H9 (cell line): ENCODE results near the gene CAMTA1. TPM values are rescaled to one million over a fixed set of nuclear protein-coding genes. Genes with fewer than 3 reads are reported as not detected.

Experiments used
- DNase-seq: peaks from one replicate; pipeline ENCODE4 v3.0.0-alpha.2; 2017
- H2AFZ ChIP-seq: one replicate; pipeline ENCODE4 v1.6.1; 2013; ENCODE audit warnings: mild to moderate bottlenecking, low read length, control low read depth, moderate library complexity
- H2AK5ac ChIP-seq: 2 replicates; pipeline ENCODE4 v1.6.1; 2013; ENCODE audit warnings: low read length, control low read depth, mixed read lengths; ENCODE audit not compliant: insufficient read length
- H2BK120ac ChIP-seq: one replicate; pipeline ENCODE4 v1.6.1; 2013; ENCODE audit warnings: low read depth, mild to moderate bottlenecking, low read length, control low read depth, inconsistent platforms; ENCODE audit not compliant: poor library complexity, severe bottlenecking
- H2BK12ac ChIP-seq: 2 replicates; pipeline ENCODE4 v1.6.1; 2013; ENCODE audit warnings: low read length, control low read depth, mixed read lengths, low read depth; ENCODE audit not compliant: insufficient read length
- H2BK15ac ChIP-seq: 2 replicates; pipeline ENCODE4 v1.6.1; 2013; ENCODE audit warnings: low read depth, low read length, control low read depth
- H2BK20ac ChIP-seq: one replicate; pipeline ENCODE4 v1.6.1; 2013; ENCODE audit warnings: low read depth, mild to moderate bottlenecking, low read length, control low read depth, inconsistent platforms; ENCODE audit not compliant: poor library complexity, severe bottlenecking
- H2BK5ac ChIP-seq: 2 replicates; pipeline ENCODE4 v1.6.1; 2013; ENCODE audit warnings: low read length, control low read depth, mixed read lengths; ENCODE audit not compliant: insufficient read length
- H3K14ac ChIP-seq: 2 replicates; pipeline ENCODE4 v1.6.1; 2013; ENCODE audit warnings: low read length, control low read depth; ENCODE audit not compliant: insufficient read depth
- H3K18ac ChIP-seq: 2 replicates; pipeline ENCODE4 v1.6.1; 2013; ENCODE audit warnings: low read depth, mild to moderate bottlenecking, mixed read lengths, low read length, control low read depth; ENCODE audit not compliant: insufficient read length
- H3K23ac ChIP-seq: 2 replicates; pipeline ENCODE4 v1.6.1; 2013; ENCODE audit warnings: low read length, control low read depth, mixed read lengths, low read depth; ENCODE audit not compliant: insufficient read length
- H3K23me2 ChIP-seq: 2 replicates; pipeline ENCODE4 v1.6.1; 2013; ENCODE audit warnings: low read depth, mild to moderate bottlenecking, mixed read lengths, low read length, control low read depth; ENCODE audit not compliant: insufficient read length, poor library complexity, severe bottlenecking
- H3K27ac ChIP-seq: 2 replicates; pipeline ENCODE4 v1.5.1; 2013; ENCODE audit warnings: low read length, control low read depth, mixed read lengths, low read depth; ENCODE audit not compliant: insufficient read length
- H3K27me3 ChIP-seq: 2 replicates; pipeline ENCODE4 v1.6.1; 2013; ENCODE audit warnings: low read length, control low read depth, inconsistent platforms; ENCODE audit not compliant: insufficient read depth
- H3K4ac ChIP-seq: 2 replicates; pipeline ENCODE4 v1.6.1; 2013; ENCODE audit warnings: low read depth, mild to moderate bottlenecking, control low read depth, inconsistent platforms, low read length, moderate library complexity
- H3K4me1 ChIP-seq: 2 replicates; pipeline ENCODE4 v1.6.1; 2013; ENCODE audit warnings: low read length, control low read depth, inconsistent platforms; ENCODE audit not compliant: insufficient read depth
- H3K4me2 ChIP-seq: 2 replicates; pipeline ENCODE4 v1.6.1; 2013; ENCODE audit warnings: low read length, control low read depth, mixed read lengths; ENCODE audit not compliant: insufficient read length, insufficient read depth
- H3K56ac ChIP-seq: 2 replicates; pipeline ENCODE4 v1.6.1; 2013; ENCODE audit warnings: low read depth, mild to moderate bottlenecking, mixed read lengths, low read length, control low read depth; ENCODE audit not compliant: insufficient read length
- H3K79me1 ChIP-seq: 2 replicates; pipeline ENCODE4 v1.6.1; 2013; ENCODE audit warnings: low read depth, mild to moderate bottlenecking, moderate library complexity, low read length, control low read depth, inconsistent platforms; ENCODE audit not compliant: insufficient read depth, poor library complexity, severe bottlenecking
- H3K79me2 ChIP-seq: 2 replicates; pipeline ENCODE4 v1.6.1; 2013; ENCODE audit warnings: low read length, control low read depth, inconsistent platforms; ENCODE audit not compliant: insufficient read depth
- H3K9ac ChIP-seq: 2 replicates; pipeline ENCODE4 v1.6.1; 2013; ENCODE audit warnings: low read length, control low read depth, mixed read lengths; ENCODE audit not compliant: insufficient read length; ENCODE audit errors: extremely low read depth
- H3K9me3 ChIP-seq: one replicate; pipeline ENCODE4 v1.6.1; 2013; ENCODE audit warnings: low read depth, low read length, inconsistent platforms; ENCODE audit not compliant: control insufficient read depth
- H3T11ph ChIP-seq: one replicate; pipeline ENCODE4 v1.6.1; 2013; ENCODE audit warnings: mild to moderate bottlenecking, low read length, control low read depth, inconsistent platforms
- H4K20me1 ChIP-seq: one replicate; pipeline ENCODE4 v1.6.1; 2013; ENCODE audit not compliant: control insufficient read depth, insufficient read length, insufficient read depth
- H4K5ac ChIP-seq: 2 replicates; pipeline ENCODE4 v1.6.1; 2013; ENCODE audit warnings: low read depth, mild to moderate bottlenecking, mixed read lengths, low read length, control low read depth; ENCODE audit not compliant: insufficient read length
- H4K8ac ChIP-seq: replicated peaks from 2 replicates; pipeline ENCODE4 v1.6.1; 2013; ENCODE audit warnings: low read length, control low read depth, mixed read lengths, low read depth; ENCODE audit not compliant: insufficient read length
- H4K91ac ChIP-seq: 2 replicates; pipeline ENCODE4 v1.6.1; 2013; ENCODE audit warnings: low read depth, mild to moderate bottlenecking, moderate library complexity, mixed read lengths, low read length, control low read depth; ENCODE audit not compliant: insufficient read length
- H3K27ac Mint-ChIP-seq, 3 experiments: 2 replicates in 2 of 3; 3 replicates in 1 of 3; pipeline ENCODE4 v1.8.0; 2020 to 2021; ENCODE audit warnings: mixed read lengths in 3 of 3, mild to moderate bottlenecking in 1 of 3, moderate library complexity in 1 of 3
- H3K27me3 Mint-ChIP-seq: 2 replicates; pipeline ENCODE4 v1.8.0; 2021; ENCODE audit warnings: low read depth, mild to moderate bottlenecking, moderate library complexity, mixed read lengths
- H3K36me3 Mint-ChIP-seq, 3 experiments: 2 replicates in 2 of 3; 3 replicates in 1 of 3; pipeline ENCODE4 v1.8.0; 2020 to 2021; ENCODE audit warnings: low read depth in 3 of 3, mixed read lengths in 3 of 3; ENCODE audit not compliant: insufficient read depth in 1 of 3
- H3K4me1 Mint-ChIP-seq, 2 experiments: 2 replicates each; pipeline ENCODE4 v1.8.0; 2020; ENCODE audit warnings: mixed read lengths in 2 of 2
- H3K4me3 Mint-ChIP-seq, 2 experiments: 2 replicates in 1 of 2; 3 replicates in 1 of 2; pipeline ENCODE4 v1.8.0; 2020 to 2021; ENCODE audit warnings: mild to moderate bottlenecking in 2 of 2, mixed read lengths in 2 of 2, moderate library complexity in 1 of 2
- H3K9me3 Mint-ChIP-seq, 2 experiments: 2 replicates in 1 of 2; 3 replicates in 1 of 2; pipeline ENCODE4 v1.8.0; 2020; ENCODE audit warnings: mild to moderate bottlenecking in 2 of 2, mixed read lengths in 2 of 2, moderate library complexity in 1 of 2
- CTCF ChIP-seq: fragments of 200-600 bp; sonication (generic); conservative IDR thresholded peaks from 3 replicates; pipeline ENCODE4 v1.8.0; 2021; ENCODE audit warnings: antibody characterized with exemption, mild to moderate bottlenecking
- WGBS: extraction: QIAGEN DNeasy Blood & Tissue Kit; methylation state at CpG from one replicate; pipeline ENCODE4 v1.1.7; 2013; ENCODE audit warnings: missing lambda C conversion rate, low lambda C conversion rate, mixed read lengths; ENCODE audit not compliant: insufficient read length; ENCODE audit errors: extremely low coverage; 5-methylcytosine and 5-hydroxymethylcytosine counted together
- total RNA-seq: library from RNA; stranded (reverse); gene quantifications from 2 replicates; pipeline ENCODE4 v1.2.1, GENCODE V29; 2021

CAMTA1 gene
- total RNA-seq, 1 experiment from 2014 or later, result 115 TPM

- H3K18ac ChIP-seq, result no peak overlapping the region
- H3K4ac ChIP-seq, result no peak overlapping the region
- Mint-ChIP-seq H3K9me3 (no peaks in the 10 kb centered on the region), H3K36me3 (no peaks in the 10 kb centered on the region), H3K4me1 (peaks cover 6 to 11% of the 10 kb centered on the region in 2 experiments), H3K27me3 (no peaks in the 10 kb centered on the region; the same call in 1 of the 2 replicates), H3K4me3 (no peak overlapping the region), H3K27ac (no peak overlapping the region)
- H2AK5ac ChIP-seq, result no peak overlapping the region
- no peak for DNase-seq
- H3K9ac ChIP-seq, result no peak overlapping the region
- H2AFZ ChIP-seq, result no peak overlapping the region
- H3K9me3 ChIP-seq, result no peaks in the 10 kb centered on the region
- H4K91ac ChIP-seq, result no peak overlapping the region
- WGBS, result no CpG with 5 or more reads among the region's 26 CpGs
- no peak overlapping the region for H3K56ac ChIP-seq
- no peak overlapping the region for H2BK12ac ChIP-seq
- no peaks in the 10 kb centered on the region for H3K79me1 ChIP-seq
- no peak overlapping the region for H2BK5ac ChIP-seq
- H2BK120ac ChIP-seq, result no peak overlapping the region
- no peak overlapping the region for H3K14ac ChIP-seq
- H2BK15ac ChIP-seq, result no peak overlapping the region
- no peaks in the 10 kb centered on the region for H3K79me2 ChIP-seq
- H4K5ac ChIP-seq, result no peak overlapping the region
- no peak overlapping the region for H4K8ac ChIP-seq
- no peak for TF ChIP-seq CTCF
- no peaks in the 10 kb centered on the region for H4K20me1 ChIP-seq
- H3T11ph ChIP-seq, result no peak overlapping the region
- no peak overlapping the region for H3K27ac ChIP-seq
- no peak overlapping the region for H3K4me2 ChIP-seq
- no peaks in the 10 kb centered on the region for H3K23me2 ChIP-seq
- no peaks in the 10 kb centered on the region for H3K27me3 ChIP-seq
- H2BK20ac ChIP-seq, result no peak overlapping the region
- no peak overlapping the region for H3K23ac ChIP-seq
- no peaks in the 10 kb centered on the region for H3K4me1 ChIP-seq
Measured at GRCh38 chr1:7561936-7562728, 776.9 kb downstream of the CAMTA1 start.
